Caco-2 (cell line): ENCODE results near the gene TACC2. TPM values are rescaled to one million over a fixed set of nuclear protein-coding genes. Genes with fewer than 3 reads are reported as not detected.

Experiments
- BruUV-seq: library from RNA; stranded (reverse); fragments of 400-500 nt; replicated peaks from 2 replicates; lab custom pipeline; 2021; lab: Mats Ljungman, UMichigan
- CTCF ChIA-PET: fragments of 300-600 bp; sonication (Branson Sonifier 250); formaldehyde crosslinking; loops from one replicate; lab custom pipeline; 2022; ENCODE audit warnings: antibody characterized with exemption; lab: Charles Lee
- POLR2A ChIA-PET: fragments of 300-600 bp; sonication (Branson Sonifier 250); formaldehyde crosslinking; loops from one replicate; lab custom pipeline; 2022; ENCODE audit warnings: antibody characterized with exemption; lab: Charles Lee
- DNase-seq, 2 experiments: peaks; one replicate each; pipeline versions ENCODE4 v3.0.0 to v3.0.0-alpha.2; 2020 to 2022
- H3K27me3 ChIP-seq: replicated peaks from 2 replicates; pipeline ENCODE4 v1.6.0; 2011; ENCODE audit warnings: low read length; ENCODE audit not compliant: control insufficient read depth, insufficient read depth
- H3K36me3 ChIP-seq: 2 replicates; pipeline ENCODE4 v1.5.1; 2011; ENCODE audit warnings: low read length; ENCODE audit not compliant: control insufficient read depth, insufficient read depth
- H3K4me1 ChIP-seq: fragments of 250-450 bp; sonication (Bioruptor Pico); 2 replicates; pipeline ENCODE4 v1.5.1; 2020; ENCODE audit warnings: mild to moderate bottlenecking
- H3K4me3 ChIP-seq: 2 replicates; pipeline ENCODE4 v1.5.1; 2011; ENCODE audit warnings: low read depth, mild to moderate bottlenecking, control low read depth, low read length
- H3K9me3 ChIP-seq: fragments of 250-450 bp; sonication (Bioruptor Pico); 2 replicates; pipeline ENCODE4 v1.5.1; 2020; ENCODE audit warnings: mild to moderate bottlenecking, moderate library complexity
- H3K27ac Mint-ChIP-seq: one replicate; pipeline ENCODE4 v1.8.0; 2022; ENCODE audit warnings: mixed read lengths; ENCODE audit not compliant: unreplicated experiment
- H3K27me3 Mint-ChIP-seq: one replicate; pipeline ENCODE4 v1.8.0; 2022; ENCODE audit warnings: mixed read lengths; ENCODE audit not compliant: insufficient read depth, unreplicated experiment
- H3K36me3 Mint-ChIP-seq: one replicate; pipeline ENCODE4 v1.8.0; 2022; ENCODE audit warnings: mild to moderate bottlenecking, mixed read lengths; ENCODE audit not compliant: insufficient read depth, unreplicated experiment
- H3K4me1 Mint-ChIP-seq: one replicate; pipeline ENCODE4 v1.8.0; 2022; ENCODE audit warnings: low read depth, mixed read lengths; ENCODE audit not compliant: unreplicated experiment
- H3K4me3 Mint-ChIP-seq: one replicate; pipeline ENCODE4 v1.8.0; 2022; ENCODE audit warnings: mild to moderate bottlenecking, moderate library complexity, mixed read lengths; ENCODE audit not compliant: unreplicated experiment
- H3K9me3 Mint-ChIP-seq: one replicate; pipeline ENCODE4 v1.8.0; 2022; ENCODE audit warnings: mixed read lengths; ENCODE audit not compliant: unreplicated experiment
- intact Hi-C: fragments of 100-400 bp; cut with micrococcal nuclease; formaldehyde crosslinking; loops from one replicate; pipeline ENCODE4 v1.10.0; 2022; ENCODE audit not compliant: unreplicated experiment
- total RNA-seq: library from RNA; stranded (reverse); gene quantifications from 2 replicates; pipeline ENCODE4 v1.2.3, GENCODE V29; 2022
- TF ChIP-seq, protein P1 (sequence below), 2 experiments: fragments of 200-600 bp in 1 of 2; IDR thresholded peaks; 1 replicate in 1 of 2; 2 replicates in 1 of 2; pipeline versions ENCODE4 v1.5.1 to v1.8.0; 2011 to 2022; ENCODE audit warnings: antibody characterized with exemption in 1 of 2, control low read depth in 1 of 2, inconsistent platforms in 1 of 2, low read depth in 1 of 2, low read length in 1 of 2, mild to moderate bottlenecking in 1 of 2, moderate library complexity in 1 of 2; ENCODE audit not compliant: insufficient read depth in 1 of 2, severe bottlenecking in 1 of 2, unreplicated experiment in 1 of 2

TACC2 gene
- total RNA-seq, 1 experiment from 2014 or later, result 117 TPM

GRCh38 chr10:122276611-122277208, 287.7 kb downstream of the TACC2 start:
- Mint-ChIP-seq H3K36me3 (peaks cover 8% of the 10 kb centered on the region), H3K9me3 (no peaks in the 10 kb centered on the region), H3K4me3 (no peak overlapping the region), H3K27me3 (no peaks in the 10 kb centered on the region), H3K27ac (peak overlapping the region; percentile 38), H3K4me1 (no peaks in the 10 kb centered on the region)
- H3K4me1 ChIP-seq, result peaks cover 15% of the 10 kb centered on the region
- H3K36me3 ChIP-seq, result no peaks in the 10 kb centered on the region
- no peaks in the 10 kb centered on the region for H3K9me3 ChIP-seq
- H3K27me3 ChIP-seq, result no peaks in the 10 kb centered on the region
- peak; percentile 79 to 90 for DNase-seq
- CTCF ChIA-PET, result interaction anchor here (0.7 to 1.4 kb wide), 7 partner anchors 9 to 171 kb away, joined by 3 to 23 read pairs (median 5); no protein-coding TSS in a partner anchor
- TF ChIP-seq, protein P1, sequence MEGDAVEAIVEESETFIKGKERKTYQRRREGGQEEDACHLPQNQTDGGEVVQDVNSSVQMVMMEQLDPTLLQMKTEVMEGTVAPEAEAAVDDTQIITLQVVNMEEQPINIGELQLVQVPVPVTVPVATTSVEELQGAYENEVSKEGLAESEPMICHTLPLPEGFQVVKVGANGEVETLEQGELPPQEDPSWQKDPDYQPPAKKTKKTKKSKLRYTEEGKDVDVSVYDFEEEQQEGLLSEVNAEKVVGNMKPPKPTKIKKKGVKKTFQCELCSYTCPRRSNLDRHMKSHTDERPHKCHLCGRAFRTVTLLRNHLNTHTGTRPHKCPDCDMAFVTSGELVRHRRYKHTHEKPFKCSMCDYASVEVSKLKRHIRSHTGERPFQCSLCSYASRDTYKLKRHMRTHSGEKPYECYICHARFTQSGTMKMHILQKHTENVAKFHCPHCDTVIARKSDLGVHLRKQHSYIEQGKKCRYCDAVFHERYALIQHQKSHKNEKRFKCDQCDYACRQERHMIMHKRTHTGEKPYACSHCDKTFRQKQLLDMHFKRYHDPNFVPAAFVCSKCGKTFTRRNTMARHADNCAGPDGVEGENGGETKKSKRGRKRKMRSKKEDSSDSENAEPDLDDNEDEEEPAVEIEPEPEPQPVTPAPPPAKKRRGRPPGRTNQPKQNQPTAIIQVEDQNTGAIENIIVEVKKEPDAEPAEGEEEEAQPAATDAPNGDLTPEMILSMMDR (IDR thresholded peaks at IDR 0.05; ENCODE audit: insufficient read depth in 1 of 2, low read depth in 1 of 2, low read length in 1 of 2, severe bottlenecking in 1 of 2, unreplicated experiment in 1 of 2), result peak in 1 of 2 experiments; percentile 10
- H3K4me3 ChIP-seq, result no peak overlapping the region
- POLR2A ChIA-PET, result interaction anchor here (0.7 kb wide), 1 partner anchor 55 kb away, joined by 8 read pairs; no protein-coding TSS in a partner anchor
- BruUV-seq, result no TSS peak
- intact Hi-C loops, result no loop called here

DNA sequence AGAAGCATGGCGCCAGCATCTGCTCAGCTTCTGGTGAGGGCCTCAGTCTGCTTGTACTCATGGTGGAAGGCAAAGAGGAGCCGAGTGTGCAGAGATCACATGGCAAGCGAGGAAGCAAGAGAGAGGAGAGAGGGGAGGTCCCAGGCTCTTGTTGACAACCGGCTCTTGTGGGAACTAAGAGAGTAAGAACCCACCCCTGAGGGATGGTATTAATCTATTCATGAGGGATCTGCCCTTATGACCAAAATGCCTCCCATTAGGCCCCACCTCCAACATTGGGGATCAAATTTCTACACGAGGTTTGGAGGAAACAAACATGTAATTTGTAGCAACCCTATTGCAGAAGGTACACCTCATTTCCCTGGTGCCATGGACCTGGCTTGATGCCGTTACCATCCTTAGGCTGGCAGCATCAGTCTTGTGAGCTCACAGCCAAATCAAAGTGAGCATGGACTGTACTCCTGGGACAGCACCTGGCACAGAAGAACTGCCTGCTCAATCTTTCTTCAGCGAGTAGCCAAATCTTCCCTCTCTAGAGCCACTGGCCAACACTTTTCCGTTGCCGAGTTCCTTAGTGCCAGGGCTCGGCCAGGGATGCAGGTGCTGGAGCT, 288.7 kb downstream of the TACC2 start:
- no peaks in the 10 kb centered on the region for H3K27me3 Mint-ChIP-seq
- POLR2A ChIA-PET, result no interaction called here

DNA sequence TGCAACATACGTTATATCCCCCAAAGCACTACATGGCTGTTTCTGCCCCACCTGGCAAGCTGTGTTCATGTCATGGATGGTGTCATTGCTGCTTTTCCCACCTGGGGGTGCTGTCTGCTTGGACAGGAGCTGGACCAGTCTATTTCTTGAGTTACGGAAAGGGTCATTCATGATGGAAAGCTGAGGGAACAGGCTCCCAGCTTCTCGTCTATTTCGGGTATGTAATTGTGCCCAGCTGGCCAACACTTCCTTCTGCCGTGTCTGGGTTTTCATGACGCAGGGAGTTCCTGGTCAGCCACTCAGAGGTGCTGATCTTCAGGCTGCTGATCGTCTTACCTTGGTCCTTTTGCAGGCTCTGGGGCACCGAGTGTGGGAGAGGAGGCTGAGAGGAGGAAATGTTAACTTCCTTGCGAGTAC, 290.8 kb downstream of the TACC2 start:
- ChIA-PET CTCF (interaction anchor here (0.6 to 2.3 kb wide), 9 partner anchors 12 to 974 kb away, joined by 3 to 13 read pairs (median 6); no protein-coding TSS in a partner anchor), POLR2A (interaction anchor here (0.6 to 1.6 kb wide), 3 partner anchors 12 to 92 kb away, joined by 3 to 5 read pairs (median 4); no protein-coding TSS in a partner anchor)
- Histone ChIP-seq H3K9me3 (no peaks in the 10 kb centered on the region), H3K4me3 (no peak overlapping the region), H3K36me3 (no peaks in the 10 kb centered on the region), H3K27me3 (no peaks in the 10 kb centered on the region), H3K4me1 (peaks cover 15% of the 10 kb centered on the region)
- intact Hi-C loops, result no loop called here
- H3K4me3 Mint-ChIP-seq, result no peak overlapping the region
- peak; percentile 68 to 69 for DNase-seq
- TF ChIP-seq, protein P1 (IDR thresholded peaks at IDR 0.05; ENCODE audit: insufficient read depth in 1 of 2, low read depth in 1 of 2, low read length in 1 of 2, severe bottlenecking in 1 of 2, unreplicated experiment in 1 of 2), result peak; percentile 73 to 78
- H3K4me1 Mint-ChIP-seq, result no peaks in the 10 kb centered on the region
- no peak overlapping the region for H3K27ac Mint-ChIP-seq
- H3K27me3 Mint-ChIP-seq, result no peaks in the 10 kb centered on the region
- H3K36me3 Mint-ChIP-seq, result peaks cover 8% of the 10 kb centered on the region
- no TSS peak for BruUV-seq
- no peaks in the 10 kb centered on the region for H3K9me3 Mint-ChIP-seq

More for the DNA sequence above, 288.7 kb downstream of the TACC2 start:
- no peak for DNase-seq
- Histone ChIP-seq H3K36me3 (no peaks in the 10 kb centered on the region), H3K27me3 (no peaks in the 10 kb centered on the region), H3K4me3 (no peak overlapping the region), H3K9me3 (no peaks in the 10 kb centered on the region), H3K4me1 (peaks cover 15% of the 10 kb centered on the region)
- H3K4me3 Mint-ChIP-seq, result no peak overlapping the region
- TF ChIP-seq, protein P1 (IDR thresholded peaks at IDR 0.05; ENCODE audit: insufficient read depth in 1 of 2, low read depth in 1 of 2, low read length in 1 of 2, severe bottlenecking in 1 of 2, unreplicated experiment in 1 of 2), result no peak
- peaks cover 8% of the 10 kb centered on the region for H3K36me3 Mint-ChIP-seq
- CTCF ChIA-PET, result interaction anchor here (1.2 to 1.4 kb wide), 3 partner anchors 10 to 33 kb away, joined by 5 to 23 read pairs (median 9); no protein-coding TSS in a partner anchor
- no peaks in the 10 kb centered on the region for H3K4me1 Mint-ChIP-seq
- no peaks in the 10 kb centered on the region for H3K9me3 Mint-ChIP-seq
- H3K27ac Mint-ChIP-seq, result peak overlapping the region; percentile 38
- intact Hi-C loops, result no loop called here
- TSS peak; percentile 30 for BruUV-seq
